Fibroblast of pulmonary artery (primary cell): ENCODE data around the gene KRT5.

Experiments used
- DNase-seq: peaks from one replicate; pipeline ENCODE4 v3.0.0-alpha.2; 2010; ENCODE audit warnings: low read depth
- H3K4me3 ChIP-seq: replicated peaks from 2 replicates; pipeline ENCODE4 v1.5.1; 2011; ENCODE audit warnings: low read depth, mild to moderate bottlenecking, control low read depth, low read length, moderate library complexity
- TF ChIP-seq, protein P1 (sequence below): IDR thresholded peaks from 2 replicates; pipeline ENCODE4 v1.5.1; 2011; ENCODE audit warnings: mild to moderate bottlenecking, control low read depth, low read length, inconsistent platforms; ENCODE audit errors: missing control alignments

The KRT5 gene

DNA sequence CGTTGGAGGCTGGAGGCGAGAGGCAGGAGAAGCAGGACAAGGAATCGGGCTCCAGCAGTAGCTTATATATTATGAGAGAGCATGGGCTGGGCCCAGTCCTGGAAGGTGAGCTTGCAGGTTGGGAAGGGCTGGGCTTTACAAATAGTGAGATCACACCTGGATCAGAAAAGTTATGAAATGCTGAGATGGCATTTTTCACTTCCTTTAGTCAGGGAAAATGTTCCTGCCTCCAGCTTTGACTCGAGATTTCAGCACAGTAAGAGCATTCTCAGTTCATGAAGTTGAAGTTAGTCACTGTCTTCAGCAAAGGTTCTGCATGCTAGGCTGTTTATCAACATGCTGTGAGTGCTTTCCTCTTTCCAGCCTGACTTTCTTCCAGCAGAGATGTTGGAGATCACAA lies 46.4 kb downstream of the KRT5 start, which contains the start of gene KRT6C:
TSS of gene KRT6C (minus strand) at position 38 of the 400 bp plus-strand sequence. CDS start 68 bp downstream, outside the sequence.
- DNase-seq: no peak
- TF ChIP-seq, protein P1, sequence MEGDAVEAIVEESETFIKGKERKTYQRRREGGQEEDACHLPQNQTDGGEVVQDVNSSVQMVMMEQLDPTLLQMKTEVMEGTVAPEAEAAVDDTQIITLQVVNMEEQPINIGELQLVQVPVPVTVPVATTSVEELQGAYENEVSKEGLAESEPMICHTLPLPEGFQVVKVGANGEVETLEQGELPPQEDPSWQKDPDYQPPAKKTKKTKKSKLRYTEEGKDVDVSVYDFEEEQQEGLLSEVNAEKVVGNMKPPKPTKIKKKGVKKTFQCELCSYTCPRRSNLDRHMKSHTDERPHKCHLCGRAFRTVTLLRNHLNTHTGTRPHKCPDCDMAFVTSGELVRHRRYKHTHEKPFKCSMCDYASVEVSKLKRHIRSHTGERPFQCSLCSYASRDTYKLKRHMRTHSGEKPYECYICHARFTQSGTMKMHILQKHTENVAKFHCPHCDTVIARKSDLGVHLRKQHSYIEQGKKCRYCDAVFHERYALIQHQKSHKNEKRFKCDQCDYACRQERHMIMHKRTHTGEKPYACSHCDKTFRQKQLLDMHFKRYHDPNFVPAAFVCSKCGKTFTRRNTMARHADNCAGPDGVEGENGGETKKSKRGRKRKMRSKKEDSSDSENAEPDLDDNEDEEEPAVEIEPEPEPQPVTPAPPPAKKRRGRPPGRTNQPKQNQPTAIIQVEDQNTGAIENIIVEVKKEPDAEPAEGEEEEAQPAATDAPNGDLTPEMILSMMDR: no peak
- H3K4me3 ChIP-seq: no peak within 1 kb of the TSS

DNA sequence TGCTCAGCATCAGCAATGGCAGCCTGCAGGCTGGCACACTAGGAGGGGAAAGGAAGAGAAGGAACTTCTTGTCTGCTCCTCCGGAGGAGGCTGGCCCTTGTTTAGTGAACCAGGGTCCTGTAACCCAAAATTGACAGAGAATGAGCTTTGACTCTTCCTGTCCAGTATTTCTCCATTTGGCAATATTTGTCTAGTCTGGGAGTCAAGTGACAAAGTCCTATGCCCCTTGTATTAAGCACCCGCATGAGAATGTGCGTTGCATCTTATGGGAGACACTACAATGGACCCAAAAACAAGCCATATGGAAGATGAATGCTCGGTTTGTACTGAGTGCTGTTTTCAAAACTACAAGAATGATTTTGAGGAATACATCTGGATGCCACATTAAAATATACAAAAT lies 50.3 kb downstream of the KRT5 start:
- no peak overlapping the region for H3K4me3 ChIP-seq
- DNase-seq: no peak
- TF ChIP-seq, protein P1: no peak

DNA sequence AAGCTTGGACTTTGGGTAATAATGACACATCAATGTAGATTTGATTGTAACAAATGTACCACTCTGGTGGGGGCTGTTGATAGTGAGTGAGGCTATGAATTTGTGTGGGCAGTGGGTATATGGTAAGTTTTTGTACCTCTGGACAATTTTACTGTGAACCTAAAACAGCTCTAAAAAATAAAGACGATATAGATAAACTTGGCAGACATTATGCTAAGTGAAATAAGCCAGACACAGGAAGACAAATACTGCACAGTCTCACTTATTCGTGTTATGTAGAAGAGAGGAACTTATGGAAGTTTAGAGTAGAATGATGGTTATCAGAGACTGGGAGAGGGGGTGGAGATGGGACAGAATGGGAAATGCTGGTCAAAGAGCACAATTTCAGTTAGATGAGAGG lies 55.3 kb downstream of the KRT5 start:
- TF ChIP-seq, protein P1: no peak
- DNase-seq: no peak
- H3K4me3 ChIP-seq: no peak overlapping the region
